ENCODE results near the gene C19orf85. TPM values are rescaled to one million over a fixed set of nuclear protein-coding genes. Genes with fewer than 3 reads are reported as not detected.

Gene C19orf85
- total and polyA plus RNA-seq, 2 donors (not counting 1 experiment from before 2014, with no cell fraction given) = not detected

GRCh38 chr19:55492362-55492944, 27.9 kb upstream of the C19orf85 start:
- TF ChIP-seq EZH2 (IDR thresholded peaks at IDR 0.05; ENCODE audit: low read length, missing control alignments) = no peak
- TF ChIP-seq, protein P1, sequence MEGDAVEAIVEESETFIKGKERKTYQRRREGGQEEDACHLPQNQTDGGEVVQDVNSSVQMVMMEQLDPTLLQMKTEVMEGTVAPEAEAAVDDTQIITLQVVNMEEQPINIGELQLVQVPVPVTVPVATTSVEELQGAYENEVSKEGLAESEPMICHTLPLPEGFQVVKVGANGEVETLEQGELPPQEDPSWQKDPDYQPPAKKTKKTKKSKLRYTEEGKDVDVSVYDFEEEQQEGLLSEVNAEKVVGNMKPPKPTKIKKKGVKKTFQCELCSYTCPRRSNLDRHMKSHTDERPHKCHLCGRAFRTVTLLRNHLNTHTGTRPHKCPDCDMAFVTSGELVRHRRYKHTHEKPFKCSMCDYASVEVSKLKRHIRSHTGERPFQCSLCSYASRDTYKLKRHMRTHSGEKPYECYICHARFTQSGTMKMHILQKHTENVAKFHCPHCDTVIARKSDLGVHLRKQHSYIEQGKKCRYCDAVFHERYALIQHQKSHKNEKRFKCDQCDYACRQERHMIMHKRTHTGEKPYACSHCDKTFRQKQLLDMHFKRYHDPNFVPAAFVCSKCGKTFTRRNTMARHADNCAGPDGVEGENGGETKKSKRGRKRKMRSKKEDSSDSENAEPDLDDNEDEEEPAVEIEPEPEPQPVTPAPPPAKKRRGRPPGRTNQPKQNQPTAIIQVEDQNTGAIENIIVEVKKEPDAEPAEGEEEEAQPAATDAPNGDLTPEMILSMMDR (conservative IDR thresholded peaks at IDR 0.05 in 1 of 2, IDR thresholded peaks at IDR 0.05 in 1 of 2; ENCODE audit: low read depth in 1 of 2, low read length in 2 of 2) = no peak
- no peak for DNase-seq (ENCODE audit: low read depth in 2 of 2)
- Histone ChIP-seq H3K79me2 (ENCODE audit: control insufficient read depth, insufficient read depth, low read length) (peaks cover 8% of the 10 kb centered on the region), H2AFZ (ENCODE audit: low read length) (no peak overlapping the region), H3K4me3 (replicated peaks in 1 of 4; ENCODE audit: control extremely low read depth in 1 of 4, insufficient read depth in 1 of 4, low read depth in 3 of 4, low read length in 4 of 4) (no peak overlapping the region), H3K4me2 (ENCODE audit: extremely low read depth, insufficient read depth, low read length) (no peak overlapping the region), H3K4me1 (ENCODE audit: control insufficient read depth, extremely low read depth, insufficient read depth, low read length) (peaks cover 32% of the 10 kb centered on the region), H3K9ac (ENCODE audit: insufficient read depth, low read length) (no peak overlapping the region), H4K20me1 (ENCODE audit: control insufficient read depth, extremely low read depth, insufficient read depth, low read length) (no peaks in the 10 kb centered on the region), H3K27ac (ENCODE audit: insufficient read depth, low read length) (no peak overlapping the region), H3K9me3 (ENCODE audit: control insufficient read depth, insufficient read depth, low read depth, low read length) (no peaks in the 10 kb centered on the region), H3K36me3 (ENCODE audit: control insufficient read depth, insufficient read depth, low read length) (peaks cover 4% of the 10 kb centered on the region), H3K27me3 (ENCODE audit: control insufficient read depth, insufficient read depth, low read length) (no peaks in the 10 kb centered on the region)

GRCh38 chr19:55491546-55492360, 27.2 kb upstream of the C19orf85 start:
- no peak overlapping the region for H3K27ac ChIP-seq (ENCODE audit: insufficient read depth, low read length)
- H2AFZ ChIP-seq (ENCODE audit: low read length) = no peak overlapping the region
- no peak overlapping the region for H3K9ac ChIP-seq (ENCODE audit: insufficient read depth, low read length)
- H3K4me3 ChIP-seq (replicated peaks in 1 of 4; ENCODE audit: control extremely low read depth in 1 of 4, insufficient read depth in 1 of 4, low read depth in 3 of 4, low read length in 4 of 4) = no peak overlapping the region
- TF ChIP-seq, protein P1 (conservative IDR thresholded peaks at IDR 0.05 in 1 of 2, IDR thresholded peaks at IDR 0.05 in 1 of 2; ENCODE audit: low read depth in 1 of 2, low read length in 2 of 2) = no peak
- no peak for TF ChIP-seq EZH2 (IDR thresholded peaks at IDR 0.05; ENCODE audit: low read length, missing control alignments)
- DNase-seq (ENCODE audit: low read depth in 2 of 2) = no peak
- peaks cover 39% of the 10 kb centered on the region for H3K4me1 ChIP-seq (ENCODE audit: control insufficient read depth, extremely low read depth, insufficient read depth, low read length)
- no peaks in the 10 kb centered on the region for H3K9me3 ChIP-seq (ENCODE audit: control insufficient read depth, insufficient read depth, low read depth, low read length)
- H3K27me3 ChIP-seq (ENCODE audit: control insufficient read depth, insufficient read depth, low read length) = no peaks in the 10 kb centered on the region
- no peak overlapping the region for H3K4me2 ChIP-seq (ENCODE audit: extremely low read depth, insufficient read depth, low read length)
- H3K79me2 ChIP-seq (ENCODE audit: control insufficient read depth, insufficient read depth, low read length) = peaks cover 8% of the 10 kb centered on the region
- peaks cover 4% of the 10 kb centered on the region for H3K36me3 ChIP-seq (ENCODE audit: control insufficient read depth, insufficient read depth, low read length)
- H4K20me1 ChIP-seq (ENCODE audit: control insufficient read depth, extremely low read depth, insufficient read depth, low read length) = no peaks in the 10 kb centered on the region

DNA sequence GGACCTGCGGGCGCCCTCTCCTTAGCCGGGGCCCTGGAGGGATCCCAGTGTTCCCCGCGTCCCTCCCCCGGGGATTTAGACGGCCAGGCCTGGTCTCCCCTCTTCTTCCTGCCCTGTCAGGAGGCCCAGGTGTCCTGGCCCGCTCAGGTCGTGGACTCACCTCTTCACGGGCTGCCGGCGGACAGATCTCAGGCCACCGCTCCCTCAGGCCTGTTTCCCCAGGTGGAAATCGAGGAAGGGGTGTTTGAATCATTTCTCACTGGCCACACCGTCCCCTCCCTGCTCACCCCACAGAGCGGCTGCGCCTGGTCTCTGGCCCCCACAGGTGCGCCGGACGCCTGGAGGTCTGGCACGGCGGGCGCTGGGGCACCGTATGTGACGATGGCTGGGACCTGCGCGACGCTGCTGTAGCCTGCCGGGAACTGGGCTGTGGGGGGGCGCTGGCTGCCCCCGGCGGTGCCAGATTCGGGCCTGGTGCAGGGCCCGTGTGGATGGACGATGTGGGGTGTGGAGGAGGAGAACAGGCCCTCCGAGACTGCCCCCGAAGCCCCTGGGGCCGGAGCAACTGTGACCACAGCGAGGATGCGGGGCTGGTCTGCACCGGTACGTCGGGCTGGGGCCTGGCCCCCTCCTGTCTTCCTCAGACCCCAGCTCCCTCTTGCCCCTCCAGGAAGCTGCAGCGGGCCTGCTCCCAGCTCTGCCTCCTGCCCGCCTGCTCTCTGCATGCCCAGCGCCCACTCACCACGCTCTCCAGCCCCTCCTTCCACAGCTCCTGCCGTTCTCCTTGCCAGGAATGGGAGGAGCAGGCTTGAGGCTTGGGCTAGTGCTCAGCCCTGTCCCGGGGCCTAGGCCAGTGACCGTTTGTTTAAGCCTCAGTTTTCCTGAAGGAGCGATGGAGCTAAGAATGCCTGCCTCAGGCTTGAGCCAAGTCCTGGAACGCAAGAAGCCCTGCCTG, 26.2 kb upstream of the C19orf85 start:
- peaks cover 45% of the 10 kb centered on the region for H3K4me1 ChIP-seq (ENCODE audit: control insufficient read depth, extremely low read depth, insufficient read depth, low read length)
- no peak overlapping the region for H2AFZ ChIP-seq (ENCODE audit: low read length)
- TF ChIP-seq, protein P1 (conservative IDR thresholded peaks at IDR 0.05 in 1 of 2, IDR thresholded peaks at IDR 0.05 in 1 of 2; ENCODE audit: low read depth in 1 of 2, low read length in 2 of 2) = no peak
- no peak for TF ChIP-seq EZH2 (IDR thresholded peaks at IDR 0.05; ENCODE audit: low read length, missing control alignments)
- DNase-seq (ENCODE audit: low read depth in 2 of 2) = peak in 1 of 2 donors; percentile 50
- peaks cover 7% of the 10 kb centered on the region for H3K79me2 ChIP-seq (ENCODE audit: control insufficient read depth, insufficient read depth, low read length)
- H3K36me3 ChIP-seq (ENCODE audit: control insufficient read depth, insufficient read depth, low read length) = peaks cover 1% of the 10 kb centered on the region
- no peaks in the 10 kb centered on the region for H3K9me3 ChIP-seq (ENCODE audit: control insufficient read depth, insufficient read depth, low read depth, low read length)
- no peaks in the 10 kb centered on the region for H4K20me1 ChIP-seq (ENCODE audit: control insufficient read depth, extremely low read depth, insufficient read depth, low read length)
- H3K4me3 ChIP-seq (replicated peaks in 1 of 4; ENCODE audit: control extremely low read depth in 1 of 4, insufficient read depth in 1 of 4, low read depth in 3 of 4, low read length in 4 of 4) = no peak overlapping the region
- no peak overlapping the region for H3K27ac ChIP-seq (ENCODE audit: insufficient read depth, low read length)
- no peak overlapping the region for H3K9ac ChIP-seq (ENCODE audit: insufficient read depth, low read length)
- H3K27me3 ChIP-seq (ENCODE audit: control insufficient read depth, insufficient read depth, low read length) = no peaks in the 10 kb centered on the region
- no peak overlapping the region for H3K4me2 ChIP-seq (ENCODE audit: extremely low read depth, insufficient read depth, low read length)

Measured in fibroblast of lung (primary cell).